ENCODE results near the gene QPRT.
"Not testable (repeated sequence)": the region's sequence is repeated elsewhere in the genome, so short reads cannot be mapped to it uniquely, and the experiment has no call there.

Gene QPRT

GRCh38 chr16:29710227-29711219 lies 31.5 kb downstream of the QPRT start:
- Histone ChIP-seq H3K4me3 (ENCODE audit: low read depth in 1 of 2, low read length in 2 of 2) (no peak overlapping the region), H3K4me1 (ENCODE audit: insufficient read depth, low read length) (peaks cover 6% of the 10 kb centered on the region), H3K27me3 (ENCODE audit: control insufficient read depth in 1 of 2, insufficient read depth in 2 of 2, low read length in 2 of 2) (no peaks in the 10 kb centered on the region), H3K27ac (ENCODE audit: low read depth, low read length) (no peak overlapping the region), H3K36me3 (ENCODE audit: insufficient read depth, low read length) (no peaks in the 10 kb centered on the region), H3K9ac (ENCODE audit: low read length) (no peak overlapping the region), H3K9me3 (ENCODE audit: low read length) (no peaks in the 10 kb centered on the region)

- no peak overlapping the region for H3K27ac ChIP-seq (ENCODE audit: low read depth, low read length)
- no peak overlapping the region for H3K9ac ChIP-seq (ENCODE audit: low read length)
- no peak overlapping the region for H3K4me3 ChIP-seq (ENCODE audit: low read depth in 1 of 2, low read length in 2 of 2)
- no peaks in the 10 kb centered on the region for H3K27me3 ChIP-seq (ENCODE audit: control insufficient read depth in 1 of 2, insufficient read depth in 2 of 2, low read length in 2 of 2)
- H3K9me3 ChIP-seq (ENCODE audit: low read length), result no peaks in the 10 kb centered on the region
- peaks cover 6% of the 10 kb centered on the region for H3K4me1 ChIP-seq (ENCODE audit: insufficient read depth, low read length)
- H3K36me3 ChIP-seq (ENCODE audit: insufficient read depth, low read length), result no peaks in the 10 kb centered on the region
Observed at GRCh38 chr16:29712809-29713208, 33.8 kb downstream of the QPRT start.

GRCh38 chr16:29714396-29714795 lies 35.4 kb downstream of the QPRT start:
- Histone ChIP-seq H3K4me1 (ENCODE audit: insufficient read depth, low read length) (peaks cover 6% of the 10 kb centered on the region), H3K27me3 (ENCODE audit: control insufficient read depth in 1 of 2, insufficient read depth in 2 of 2, low read length in 2 of 2) (no peaks in the 10 kb centered on the region), H3K9me3 (ENCODE audit: low read length) (no peaks in the 10 kb centered on the region), H3K9ac (ENCODE audit: low read length) (no peak overlapping the region), H3K27ac (ENCODE audit: low read depth, low read length) (no peak overlapping the region), H3K4me3 (ENCODE audit: low read depth in 1 of 2, low read length in 2 of 2) (no peak overlapping the region), H3K36me3 (ENCODE audit: insufficient read depth, low read length) (no peaks in the 10 kb centered on the region)

- H3K27me3 ChIP-seq (ENCODE audit: control insufficient read depth in 1 of 2, insufficient read depth in 2 of 2, low read length in 2 of 2), result no peaks in the 10 kb centered on the region
- H3K4me3 ChIP-seq (ENCODE audit: low read depth in 1 of 2, low read length in 2 of 2), result no peak overlapping the region
- no peaks in the 10 kb centered on the region for H3K36me3 ChIP-seq (ENCODE audit: insufficient read depth, low read length)
- H3K4me1 ChIP-seq (ENCODE audit: insufficient read depth, low read length), result peaks cover 6% of the 10 kb centered on the region
- H3K9ac ChIP-seq (ENCODE audit: low read length), result no peak overlapping the region
- H3K27ac ChIP-seq (ENCODE audit: low read depth, low read length), result no peak overlapping the region
- no peaks in the 10 kb centered on the region for H3K9me3 ChIP-seq (ENCODE audit: low read length)
Observed at GRCh38 chr16:29714972-29715371, 36.0 kb downstream of the QPRT start.

GRCh38 chr16:29717113-29717512 lies 38.1 kb downstream of the QPRT start:
- Histone ChIP-seq H3K27ac (ENCODE audit: low read depth, low read length) (no peak overlapping the region), H3K4me1 (ENCODE audit: insufficient read depth, low read length) (no peaks in the 10 kb centered on the region), H3K36me3 (ENCODE audit: insufficient read depth, low read length) (no peaks in the 10 kb centered on the region), H3K9ac (ENCODE audit: low read length) (no peak overlapping the region), H3K4me3 (ENCODE audit: low read depth in 1 of 2, low read length in 2 of 2) (no peak overlapping the region), H3K27me3 (ENCODE audit: control insufficient read depth in 1 of 2, insufficient read depth in 2 of 2, low read length in 2 of 2) (no peaks in the 10 kb centered on the region), H3K9me3 (ENCODE audit: low read length) (no peaks in the 10 kb centered on the region)

GRCh38 chr16:29719063-29719462 lies 40.1 kb downstream of the QPRT start:
- no peaks in the 10 kb centered on the region for H3K36me3 ChIP-seq (ENCODE audit: insufficient read depth, low read length)
- no peak overlapping the region for H3K9ac ChIP-seq (ENCODE audit: low read length)
- H3K27ac ChIP-seq (ENCODE audit: low read depth, low read length), result no peak overlapping the region
- H3K9me3 ChIP-seq (ENCODE audit: low read length), result no peaks in the 10 kb centered on the region
- no peak overlapping the region for H3K4me3 ChIP-seq (ENCODE audit: low read depth in 1 of 2, low read length in 2 of 2)
- H3K4me1 ChIP-seq (ENCODE audit: insufficient read depth, low read length), result no peaks in the 10 kb centered on the region
- no peaks in the 10 kb centered on the region for H3K27me3 ChIP-seq (ENCODE audit: control insufficient read depth in 1 of 2, insufficient read depth in 2 of 2, low read length in 2 of 2)

- no peaks in the 10 kb centered on the region for H3K36me3 ChIP-seq (ENCODE audit: insufficient read depth, low read length)
- no peak overlapping the region for H3K4me3 ChIP-seq (ENCODE audit: low read depth in 1 of 2, low read length in 2 of 2)
- no peaks in the 10 kb centered on the region for H3K9me3 ChIP-seq (ENCODE audit: low read length)
- H3K27me3 ChIP-seq (ENCODE audit: control insufficient read depth in 1 of 2, insufficient read depth in 2 of 2, low read length in 2 of 2), result no peaks in the 10 kb centered on the region
- H3K27ac ChIP-seq (ENCODE audit: low read depth, low read length), result no peak overlapping the region
- H3K9ac ChIP-seq (ENCODE audit: low read length), result no peak overlapping the region
- H3K4me1 ChIP-seq (ENCODE audit: insufficient read depth, low read length), result no peaks in the 10 kb centered on the region
Observed at GRCh38 chr16:29720703-29721102, 41.7 kb downstream of the QPRT start.

GRCh38 chr16:29721167-29721879 lies 42.3 kb downstream of the QPRT start:
- H3K9ac ChIP-seq (ENCODE audit: low read length); H3K4me3 ChIP-seq (ENCODE audit: low read depth in 1 of 2, low read length in 2 of 2); H3K36me3 ChIP-seq (ENCODE audit: insufficient read depth, low read length); H3K27me3 ChIP-seq (ENCODE audit: control insufficient read depth in 1 of 2, insufficient read depth in 2 of 2, low read length in 2 of 2); H3K4me1 ChIP-seq (ENCODE audit: insufficient read depth, low read length); H3K9me3 ChIP-seq (ENCODE audit: low read length); H3K27ac ChIP-seq (ENCODE audit: low read depth, low read length): not testable (repeated sequence)

- no peaks in the 10 kb centered on the region for H3K27me3 ChIP-seq (ENCODE audit: control insufficient read depth in 1 of 2, insufficient read depth in 2 of 2, low read length in 2 of 2)
- no peak overlapping the region for H3K27ac ChIP-seq (ENCODE audit: low read depth, low read length)
- H3K36me3 ChIP-seq (ENCODE audit: insufficient read depth, low read length), result no peaks in the 10 kb centered on the region
- no peak overlapping the region for H3K9ac ChIP-seq (ENCODE audit: low read length)
- H3K9me3 ChIP-seq (ENCODE audit: low read length), result no peaks in the 10 kb centered on the region
- no peaks in the 10 kb centered on the region for H3K4me1 ChIP-seq (ENCODE audit: insufficient read depth, low read length)
- no peak overlapping the region for H3K4me3 ChIP-seq (ENCODE audit: low read depth in 1 of 2, low read length in 2 of 2)
Observed at GRCh38 chr16:29726845-29727377, 47.9 kb downstream of the QPRT start.

- no peak overlapping the region for H3K4me3 ChIP-seq (ENCODE audit: low read depth in 1 of 2, low read length in 2 of 2)
- no peaks in the 10 kb centered on the region for H3K4me1 ChIP-seq (ENCODE audit: insufficient read depth, low read length)
- no peaks in the 10 kb centered on the region for H3K36me3 ChIP-seq (ENCODE audit: insufficient read depth, low read length)
- H3K27ac ChIP-seq (ENCODE audit: low read depth, low read length), result no peak overlapping the region
- no peaks in the 10 kb centered on the region for H3K9me3 ChIP-seq (ENCODE audit: low read length)
- H3K9ac ChIP-seq (ENCODE audit: low read length), result no peak overlapping the region
- no peaks in the 10 kb centered on the region for H3K27me3 ChIP-seq (ENCODE audit: control insufficient read depth in 1 of 2, insufficient read depth in 2 of 2, low read length in 2 of 2)
Observed at GRCh38 chr16:29727452-29727851, 48.5 kb downstream of the QPRT start.

- H3K4me3 ChIP-seq (ENCODE audit: low read depth in 1 of 2, low read length in 2 of 2), result no peak overlapping the region
- no peaks in the 10 kb centered on the region for H3K9me3 ChIP-seq (ENCODE audit: low read length)
- H3K27me3 ChIP-seq (ENCODE audit: control insufficient read depth in 1 of 2, insufficient read depth in 2 of 2, low read length in 2 of 2), result no peaks in the 10 kb centered on the region
- H3K9ac ChIP-seq (ENCODE audit: low read length), result no peak overlapping the region
- H3K27ac ChIP-seq (ENCODE audit: low read depth, low read length), result no peak overlapping the region
- no peaks in the 10 kb centered on the region for H3K36me3 ChIP-seq (ENCODE audit: insufficient read depth, low read length)
- no peaks in the 10 kb centered on the region for H3K4me1 ChIP-seq (ENCODE audit: insufficient read depth, low read length)
Observed at GRCh38 chr16:29729116-29729521, 50.1 kb downstream of the QPRT start.

Measured in muscle layer of colon (tissue), 2 donors.